Brain pericyte (primary cell): Measurements from ENCODE around the gene ZC3H8.
"Not testable (repeated sequence)": the region's sequence is repeated elsewhere in the genome, so short reads cannot be mapped to it uniquely, and the experiment has no call there.

Source experiments
- DNase-seq: peaks from one replicate; pipeline ENCODE4 v3.0.0-alpha.2; 2012; ENCODE audit warnings: low read depth, low spot score

The ZC3H8 gene

GRCh38 chr2:112254466-112255240 lies at the start of gene ZC3H8:
TSS of gene ZC3H8 (minus strand) at chr2:112255042. CDS start at chr2:112254981, 61 bp downstream.
- DNase-seq: peak; percentile 55

DNA sequence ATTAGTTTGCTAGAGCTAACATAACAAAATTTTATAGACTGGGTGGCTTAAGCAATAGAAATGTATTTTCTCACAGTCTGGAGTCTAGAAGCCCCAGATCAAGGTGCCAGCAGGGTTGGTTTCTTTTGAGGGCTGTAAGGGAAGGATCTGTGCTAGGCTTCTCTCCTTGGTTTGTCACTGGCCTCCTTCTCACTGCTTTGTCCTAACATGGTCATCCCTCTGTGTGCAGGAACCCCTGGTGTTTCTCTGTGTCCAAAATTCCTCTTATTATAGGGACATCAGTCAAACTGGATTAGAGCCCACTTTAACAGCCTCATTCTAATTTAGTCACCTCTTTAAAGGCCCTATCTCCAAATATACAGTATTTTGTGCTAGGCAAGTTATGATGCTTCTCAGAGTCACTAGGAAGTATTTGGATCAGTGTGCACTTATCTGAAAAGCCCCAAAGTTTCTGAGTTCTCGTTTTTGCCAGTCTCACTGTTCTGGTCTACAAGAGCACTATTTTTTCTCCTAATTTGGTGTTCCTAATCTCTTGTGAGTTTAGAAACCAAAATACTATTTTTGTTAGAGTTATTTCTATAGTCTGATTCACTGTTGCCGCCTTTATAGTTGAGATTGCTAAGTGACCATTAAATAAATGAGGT lies 49.6 kb upstream of the ZC3H8 start:
- DNase-seq: no peak

DNA sequence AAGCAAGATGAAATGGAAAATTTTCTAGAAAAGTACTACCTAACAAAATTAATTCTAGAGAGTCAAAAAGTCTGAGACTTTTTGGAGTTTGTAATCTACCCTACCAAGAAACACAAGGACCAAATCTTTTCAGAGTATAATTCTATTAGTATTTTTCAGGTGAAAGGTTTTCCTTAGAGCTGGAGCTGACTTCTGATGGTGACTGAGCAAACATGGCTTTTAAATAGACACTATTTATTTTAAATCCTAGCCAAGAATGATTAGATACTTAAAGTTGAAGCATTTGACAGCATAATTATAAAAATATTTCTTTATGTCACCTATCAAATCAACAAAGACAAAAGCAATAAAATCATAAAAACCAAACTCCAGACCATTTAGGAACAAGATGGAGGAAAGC lies 47.1 kb upstream of the ZC3H8 start:
- DNase-seq: no peak

- DNase-seq: no peak
Measured at GRCh38 chr2:112301171-112301584, 46.3 kb upstream of the ZC3H8 start.

- DNase-seq: no peak
Measured at GRCh38 chr2:112296407-112296806, 41.6 kb upstream of the ZC3H8 start.

DNA sequence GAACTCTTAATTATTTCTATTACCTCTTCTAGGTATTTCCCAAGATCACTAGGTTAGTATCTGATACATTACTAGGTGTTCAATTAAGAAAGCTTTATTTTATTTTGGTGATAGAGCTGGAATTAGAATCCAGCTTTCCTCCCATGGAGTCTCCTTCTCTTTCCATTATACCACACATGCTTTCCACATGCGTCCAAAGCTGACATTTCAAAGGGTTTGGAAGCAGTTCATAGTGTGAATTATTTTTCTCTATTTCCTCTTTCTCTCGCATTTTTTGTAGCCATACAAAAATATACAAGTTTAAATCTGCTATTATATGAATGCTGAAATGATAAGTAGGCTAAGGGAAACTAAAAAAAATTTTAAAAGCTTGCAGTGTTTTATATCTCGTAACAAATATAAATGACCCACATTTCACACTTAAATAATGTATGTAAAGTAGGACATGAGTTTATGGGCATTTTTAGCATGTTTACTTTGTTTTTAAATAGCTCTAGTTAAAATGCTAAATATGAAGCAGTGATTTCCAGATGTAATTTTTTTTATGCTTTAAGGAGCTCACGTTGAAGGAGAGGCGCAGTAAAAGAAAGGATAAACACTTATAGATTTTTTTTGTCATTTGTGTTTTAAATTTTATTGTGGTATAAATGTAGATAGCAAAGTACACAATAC lies 40.7 kb upstream of the ZC3H8 start:
- DNase-seq: no peak

GRCh38 chr2:112293636-112294401 lies 39.0 kb upstream of the ZC3H8 start:
- no peak for DNase-seq

DNA sequence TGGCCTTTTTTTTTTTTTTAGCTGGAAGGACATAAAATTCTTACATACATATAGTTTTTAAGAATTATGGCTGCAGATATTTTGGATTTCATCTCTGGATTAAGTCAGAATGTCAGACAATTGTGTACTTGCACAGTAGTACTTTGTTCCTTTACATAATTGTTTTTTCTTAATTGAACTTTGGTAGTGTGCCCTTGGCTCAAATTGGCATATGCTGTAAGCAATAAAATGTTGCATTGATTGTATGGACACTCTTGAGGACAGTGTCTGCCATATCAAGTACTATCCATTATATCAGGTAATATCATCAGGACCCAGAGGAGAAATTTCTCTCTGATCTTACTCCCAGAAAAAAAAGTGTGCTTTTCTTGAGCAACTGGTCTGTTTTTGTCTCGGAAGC lies 35.8 kb upstream of the ZC3H8 start:
- no peak for DNase-seq

DNA sequence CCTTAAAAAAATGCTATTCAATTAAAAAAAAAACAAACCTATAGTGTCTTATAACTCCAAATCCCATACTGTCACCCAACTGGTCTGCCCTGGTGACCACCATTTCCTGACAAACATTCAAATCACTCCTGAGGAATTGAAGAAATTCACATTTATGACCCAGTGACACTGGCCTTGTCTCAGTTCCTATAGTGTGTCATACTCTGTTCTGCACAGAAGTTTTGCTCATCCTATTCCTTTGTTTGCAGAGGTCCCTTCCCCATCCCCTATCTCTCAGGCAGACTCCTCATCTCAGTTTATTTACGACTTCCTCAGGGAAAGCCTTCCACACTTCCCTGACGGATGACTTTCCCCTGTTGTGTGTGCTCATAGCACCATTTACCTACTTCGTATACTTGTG lies 35.2 kb upstream of the ZC3H8 start:
- DNase-seq: no peak

DNA sequence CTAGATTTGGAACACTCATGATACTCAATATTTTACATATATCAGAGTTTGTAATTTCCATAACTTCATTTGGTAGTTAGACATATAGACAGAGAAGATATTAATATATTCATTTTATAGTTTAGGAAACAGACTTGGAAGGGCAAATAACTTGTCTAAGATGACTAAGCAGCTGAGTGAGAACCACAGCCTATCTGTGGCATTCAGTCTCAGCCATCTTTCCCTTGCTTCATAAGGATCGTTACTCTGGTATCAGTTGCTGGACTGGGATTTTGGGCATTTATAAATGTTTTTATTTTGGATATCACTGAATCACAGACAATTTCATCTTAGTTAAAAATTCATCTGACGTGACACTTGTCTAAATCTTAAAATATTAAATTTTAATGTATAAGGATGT lies 28.7 kb upstream of the ZC3H8 start:
- DNase-seq: not testable (repeated sequence)

GRCh38 chr2:112282066-112282465 lies 27.2 kb upstream of the ZC3H8 start:
- not testable (repeated sequence) for DNase-seq

DNA sequence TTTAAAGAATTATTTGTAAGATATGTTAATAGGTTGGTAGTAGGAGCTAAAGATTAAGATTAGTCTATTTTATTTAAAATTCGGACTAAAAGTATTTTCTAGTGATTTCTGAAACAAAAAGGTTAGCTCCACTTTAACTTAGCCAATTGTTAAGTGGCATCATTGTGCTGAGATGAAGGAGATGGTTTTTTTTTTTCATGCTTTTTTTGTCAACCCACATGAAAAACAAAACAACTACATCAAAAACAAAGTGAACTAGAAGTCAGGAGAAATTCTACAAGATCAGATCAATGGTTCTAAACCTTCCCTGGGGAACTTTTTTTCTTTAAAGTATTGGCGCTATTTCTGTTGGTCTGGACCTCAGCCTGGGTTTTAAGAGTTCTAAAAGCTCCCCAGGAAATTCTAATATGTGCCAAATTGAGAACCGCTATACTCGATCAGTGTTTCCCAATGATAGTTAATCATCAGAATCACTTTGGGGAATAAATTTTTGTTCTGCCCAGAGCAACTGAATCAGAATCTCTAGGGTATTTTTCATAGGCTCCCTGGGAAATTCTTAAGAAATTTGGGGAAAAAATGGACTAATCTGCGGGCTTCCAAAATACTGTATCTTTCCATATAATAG lies 22.9 kb upstream of the ZC3H8 start:
- no peak for DNase-seq

- no peak for DNase-seq
Measured at GRCh38 chr2:112276954-112277353, 22.1 kb upstream of the ZC3H8 start.

DNA sequence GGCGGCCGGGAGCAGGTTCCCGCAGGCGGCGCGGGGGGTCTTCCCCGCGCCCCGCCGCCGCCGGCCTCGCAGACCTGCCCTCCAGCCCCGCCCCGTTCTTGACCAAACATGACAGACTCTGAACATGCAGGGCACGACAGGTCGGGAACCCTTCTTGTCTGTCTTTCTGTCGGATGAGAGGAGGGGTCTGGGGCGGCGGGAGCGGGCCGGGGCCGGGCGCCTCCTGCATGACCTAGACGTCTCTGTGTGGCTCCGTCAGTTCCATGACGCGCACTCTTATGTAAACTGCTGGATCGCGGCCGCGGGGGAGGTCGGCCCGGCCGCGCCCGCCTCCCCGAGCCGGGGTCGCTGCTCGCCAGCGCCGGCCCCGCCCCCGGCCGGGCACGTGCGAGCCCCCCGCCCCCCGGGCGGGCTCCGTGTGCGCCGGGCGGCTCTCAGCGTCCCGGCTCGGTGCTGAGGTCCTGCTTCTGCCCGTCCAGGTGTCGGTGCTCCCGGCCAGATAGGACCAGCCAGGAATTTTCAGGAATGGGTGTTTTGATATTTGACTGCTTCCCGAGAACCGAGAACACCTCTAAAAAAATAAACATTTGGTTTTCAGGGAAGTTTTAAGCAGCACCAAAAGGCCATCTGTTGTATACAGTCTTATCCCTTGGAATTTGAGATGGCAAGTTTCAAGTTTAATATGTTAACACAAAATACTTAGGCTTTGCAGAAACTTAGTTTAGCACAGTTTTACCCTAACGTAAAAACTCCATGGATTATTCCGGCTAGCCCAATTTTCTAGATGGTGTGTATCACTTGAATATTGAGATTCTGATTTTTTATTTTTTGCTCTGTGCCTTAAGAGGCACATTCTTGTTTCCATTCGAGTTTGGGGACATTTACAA lies 21.3 kb upstream of the ZC3H8 start:
- DNase-seq: no peak

DNA sequence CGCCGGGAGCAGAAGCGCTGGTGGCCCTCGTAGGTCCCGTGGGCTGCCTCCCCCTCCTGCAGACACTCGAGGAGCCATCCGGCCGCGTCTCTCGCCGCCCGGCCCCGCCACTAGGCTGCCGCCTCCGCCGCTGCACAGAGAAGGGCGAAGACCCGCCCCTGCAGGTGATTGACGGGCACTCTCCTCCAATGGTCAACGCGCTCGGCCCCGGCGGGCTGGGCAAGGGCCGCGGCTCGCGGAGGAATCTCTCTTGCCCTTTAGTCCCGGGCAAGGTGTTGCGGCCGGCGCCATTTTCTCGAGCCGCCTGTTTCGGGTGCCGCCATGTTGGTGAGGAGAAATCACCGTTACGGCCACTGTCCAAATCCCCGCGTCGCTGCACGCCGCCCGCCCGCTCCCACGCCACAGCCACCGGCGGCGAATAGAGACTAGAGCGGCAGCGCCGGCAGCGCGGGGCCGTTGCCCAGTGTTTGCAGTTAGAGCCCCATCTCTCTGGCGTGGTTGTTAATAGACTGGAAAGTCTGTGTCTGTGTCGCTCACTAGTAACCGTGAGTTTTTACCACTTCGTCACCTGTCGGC lies 20.6 kb upstream of the ZC3H8 start, which contains the start of gene ZC3H6:
Gene ZC3H6 (plus strand): TSS at position 287 of the 576 bp plus-strand sequence. CDS start 398 bp downstream, outside the sequence.
- peak; percentile 97 for DNase-seq

DNA sequence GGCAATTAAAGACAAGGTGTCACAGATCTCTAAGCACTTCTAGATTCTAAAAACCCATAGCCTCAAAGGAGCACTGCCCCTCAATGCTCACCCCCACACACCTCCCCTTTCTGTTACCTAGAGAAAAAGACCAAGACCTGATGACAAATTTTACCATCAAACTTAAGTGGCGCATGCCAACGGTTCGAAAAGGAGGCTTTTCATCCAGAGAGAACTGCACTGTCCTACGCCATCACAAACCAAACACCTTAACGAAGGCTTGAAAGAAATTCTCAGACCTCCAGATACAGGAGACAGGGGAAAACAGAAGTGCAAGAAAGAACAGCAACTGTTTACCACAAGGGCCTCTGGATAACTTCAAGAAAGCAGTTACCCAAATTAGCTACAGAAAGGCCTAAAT lies 18.5 kb upstream of the ZC3H8 start:
- DNase-seq: no peak

- DNase-seq: no peak
Measured at GRCh38 chr2:112272669-112273068, 17.8 kb upstream of the ZC3H8 start.

GRCh38 chr2:112268547-112268946 lies 13.7 kb upstream of the ZC3H8 start:
- DNase-seq: no peak

- no peak for DNase-seq
Measured at GRCh38 chr2:112262876-112263275, 8.0 kb upstream of the ZC3H8 start.

DNA sequence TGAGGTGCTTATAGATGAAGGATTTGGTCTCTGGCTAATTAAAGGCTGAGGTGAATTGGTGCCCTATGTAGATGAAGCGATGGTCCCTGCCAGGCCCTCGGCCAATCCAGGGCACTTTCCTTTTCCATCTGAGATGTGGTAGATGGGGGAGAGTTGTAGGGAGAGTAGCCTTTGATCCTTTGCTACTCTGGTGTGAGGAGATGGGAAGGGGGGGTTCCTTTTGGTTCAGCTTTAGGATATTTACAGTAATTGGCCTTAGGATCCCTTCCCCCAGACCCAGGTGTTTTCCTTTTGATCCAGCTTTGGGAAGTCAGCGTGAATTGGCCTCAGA lies 5.4 kb upstream of the ZC3H8 start:
- DNase-seq: no peak
